CD14-positive monocyte (primary cell): ENCODE results near the gene CD151. TPM values are rescaled to one million over a fixed set of nuclear protein-coding genes. Genes with fewer than 3 reads are reported as not detected.

ENCODE experiments used
- DNase-seq, 3 donors: peaks; one replicate each; pipeline ENCODE4 v3.0.0-alpha.2; 2011 to 2022
- H2AFZ ChIP-seq: 2 replicates; pipeline ENCODE4 v1.6.0; 2012; ENCODE audit warnings: mild to moderate bottlenecking, low read depth, low read length, inconsistent platforms; ENCODE audit not compliant: insufficient read depth, poor library complexity, severe bottlenecking
- H3K27ac ChIP-seq, 2 donors: 1 replicate in 1 of 2; 2 replicates in 1 of 2; pipeline ENCODE4 v1.5.1; 2012 to 2013; ENCODE audit warnings: low read length in 2 of 2, control low read depth in 1 of 2, inconsistent platforms in 1 of 2, low read depth in 1 of 2, mild to moderate bottlenecking in 1 of 2
- H3K27me3 ChIP-seq, 2 donors: one replicate each; pipeline versions ENCODE4 v1.6.0 to v1.6.1; 2011 to 2013; ENCODE audit warnings: low read length in 2 of 2; ENCODE audit not compliant: control insufficient read depth in 2 of 2, insufficient read depth in 2 of 2
- H3K36me3 ChIP-seq, 2 donors: replicated peaks in 1 of 2; 1 replicate in 1 of 2; 2 replicates in 1 of 2; pipeline versions ENCODE4 v1.5.1 to v1.6.1; 2012 to 2013; ENCODE audit warnings: low read length in 2 of 2, control low read depth in 1 of 2, inconsistent platforms in 1 of 2, mild to moderate bottlenecking in 1 of 2; ENCODE audit not compliant: insufficient read depth in 2 of 2, control insufficient read depth in 1 of 2
- H3K4me1 ChIP-seq, 2 donors: 1 replicate in 1 of 2; 2 replicates in 1 of 2; pipeline versions ENCODE4 v1.5.1 to v1.6.1; 2012 to 2013; ENCODE audit warnings: low read length in 2 of 2, control low read depth in 1 of 2, inconsistent platforms in 1 of 2, mild to moderate bottlenecking in 1 of 2, moderate library complexity in 1 of 2; ENCODE audit not compliant: insufficient read depth in 2 of 2, control insufficient read depth in 1 of 2
- H3K4me2 ChIP-seq: replicated peaks from 2 replicates; pipeline ENCODE3; 2012; ENCODE audit warnings: low read length, moderate library complexity, mild to moderate bottlenecking; ENCODE audit not compliant: poor library complexity, severe bottlenecking; ENCODE audit errors: extremely low read depth
- H3K4me3 ChIP-seq, 3 experiments: fragments of 200-600 bp in 1 of 3; sonication (generic) in 1 of 3; replicated peaks in 1 of 3; 1 replicate in 2 of 3; 2 replicates in 1 of 3; pipeline ENCODE4 v1.5.1; 2011 to 2013; ENCODE audit warnings: low read length in 3 of 3, mild to moderate bottlenecking in 3 of 3, control low read depth in 2 of 3, low read depth in 2 of 3, inconsistent platforms in 1 of 3, moderate library complexity in 1 of 3
- H3K79me2 ChIP-seq: 2 replicates; pipeline ENCODE4 v1.6.0; 2012; ENCODE audit warnings: mild to moderate bottlenecking, control low read depth, inconsistent platforms, low read length, moderate library complexity; ENCODE audit not compliant: insufficient read depth
- H3K9ac ChIP-seq: 2 replicates; pipeline ENCODE4 v1.6.0; 2017; ENCODE audit warnings: low read length, mild to moderate bottlenecking; ENCODE audit not compliant: insufficient read depth, poor library complexity, severe bottlenecking
- H3K9me3 ChIP-seq, 2 donors: replicated peaks in 1 of 2; 1 replicate in 1 of 2; 2 replicates in 1 of 2; pipeline versions ENCODE4 v1.5.1 to v1.6.1; 2012 to 2013; ENCODE audit warnings: low read length in 2 of 2, control low read depth in 1 of 2; ENCODE audit not compliant: control insufficient read depth in 1 of 2, insufficient read depth in 1 of 2
- H4K20me1 ChIP-seq: 2 replicates; pipeline ENCODE4 v1.6.0; 2012; ENCODE audit warnings: mild to moderate bottlenecking, low read length, control low read depth, moderate library complexity; ENCODE audit not compliant: insufficient read depth
- H3K27ac Mint-ChIP-seq, 7 donors: one replicate each; pipeline ENCODE4 v1.8.0; 2020; ENCODE audit warnings: mild to moderate bottlenecking in 7 of 7, mixed read lengths in 7 of 7, moderate library complexity in 6 of 7, inconsistent platforms in 2 of 7
- H3K27me3 Mint-ChIP-seq, 3 donors: one replicate each; pipeline ENCODE4 v1.8.0; 2021 to 2022; ENCODE audit warnings: low read depth in 3 of 3, mild to moderate bottlenecking in 3 of 3, mixed read lengths in 3 of 3, moderate library complexity in 3 of 3, inconsistent platforms in 1 of 3
- H3K36me3 Mint-ChIP-seq, 2 donors: one replicate each; pipeline ENCODE4 v1.8.0; 2020; ENCODE audit warnings: mixed read lengths in 2 of 2, inconsistent platforms in 1 of 2, mild to moderate bottlenecking in 1 of 2
- H3K4me1 Mint-ChIP-seq: one replicate; pipeline ENCODE4 v1.8.0; 2020; ENCODE audit warnings: mild to moderate bottlenecking, mixed read lengths
- H3K4me3 Mint-ChIP-seq, 2 donors: one replicate each; pipeline ENCODE4 v1.8.0; 2020; ENCODE audit warnings: mild to moderate bottlenecking in 2 of 2, mixed read lengths in 2 of 2, moderate library complexity in 1 of 2
- H3K9me3 Mint-ChIP-seq, 7 donors: one replicate each; pipeline ENCODE4 v1.8.0; 2020 to 2022; ENCODE audit warnings: mixed read lengths in 7 of 7, mild to moderate bottlenecking in 6 of 7, moderate library complexity in 6 of 7, inconsistent platforms in 2 of 7
- WGBS: methylation state at CpG from one replicate; pipeline ENCODE4 v1.1.5; 2013; ENCODE audit warnings: missing lambda C conversion rate; ENCODE audit not compliant: insufficient coverage; 5-methylcytosine and 5-hydroxymethylcytosine counted together
- intact Hi-C, 2 donors: fragments of 100-400 bp; cut with micrococcal nuclease; formaldehyde crosslinking; loops; one replicate each; pipeline versions ENCODE4 v1.15.0 to v1.15.1; 2023
- polyA plus RNA-seq, 3 donors: library from polyadenylated mRNA; depleted of rRNA in 1 of 3; unstranded in 2 of 3; stranded (reverse) in 1 of 3; fragments of 300-500 nt in 2 of 3; fragments of >200 nt in 1 of 3; fragmentation: Illumina TruSeq in 2 of 3; gene quantifications; 1 replicate in 2 of 3; 2 replicates in 1 of 3; pipeline ENCODE4 v1.2.3, GENCODE V29; 2012 to 2021
- TF ChIP-seq, protein P1 (sequence below): fragments of 200-600 bp; IDR thresholded peaks from one replicate; pipeline ENCODE4 v1.8.0; 2022; ENCODE audit warnings: antibody characterized with exemption, mild to moderate bottlenecking

The CD151 gene
- polyA plus RNA-seq, 3 donors: 18.1 to 200 (median 57.4) TPM

DNA sequence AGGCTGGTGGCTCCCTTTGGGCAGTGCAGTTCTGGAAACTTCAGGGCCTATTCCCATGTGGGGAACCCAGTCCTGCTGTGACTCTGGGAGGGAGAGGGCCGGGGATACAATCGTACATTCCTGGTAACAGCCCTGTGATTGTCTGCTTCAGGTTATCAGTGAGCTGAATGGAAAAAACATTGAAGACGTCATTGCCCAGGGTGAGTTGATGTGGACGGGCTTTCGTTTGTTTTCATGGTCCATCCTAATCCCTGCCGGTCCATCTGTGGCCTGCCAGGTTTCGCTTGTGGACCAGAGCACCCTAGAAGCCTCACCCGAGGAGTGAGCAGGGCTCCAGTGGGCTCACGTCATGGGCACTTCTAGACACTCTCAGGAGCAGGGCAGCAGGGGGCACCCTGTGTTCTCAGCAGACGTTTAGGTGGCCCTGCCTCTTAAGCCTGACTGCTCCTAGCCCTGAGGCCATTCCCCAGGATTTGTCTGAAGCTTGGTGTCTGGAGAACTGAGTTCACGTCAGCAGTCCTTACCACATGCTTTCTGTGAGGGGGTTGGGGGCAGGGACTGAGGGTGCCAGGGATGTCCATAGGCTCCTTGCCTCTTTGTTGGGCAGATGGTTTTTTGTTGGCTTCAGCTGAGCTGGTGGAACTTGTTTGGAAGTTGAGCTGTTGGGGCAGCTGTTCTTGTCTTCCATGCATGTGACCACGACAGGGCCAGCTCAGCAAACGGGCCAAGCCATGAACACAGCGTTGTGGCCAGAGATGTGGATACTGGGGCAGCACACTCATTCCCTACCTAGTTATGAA lies 21.1 kb upstream of the CD151 start:
- Histone ChIP-seq H3K27ac (peak overlapping the region in 1 of 2 donors; percentile 17), H3K27me3 (no peaks in the 10 kb centered on the region), H3K4me2 (peak overlapping the region; percentile 96), H2AFZ (no peak overlapping the region), H3K36me3 (peaks cover 23 to 29% of the 10 kb centered on the region in 2 donors), H4K20me1 (peaks cover 40% of the 10 kb centered on the region), H3K4me1 (peaks cover 24 to 30% of the 10 kb centered on the region in 2 donors), H3K4me3 (peak overlapping the region in 1 of 3 experiments; percentile 96), H3K79me2 (peaks cover 45% of the 10 kb centered on the region), H3K9ac (no peak overlapping the region), H3K9me3 (no peaks in the 10 kb centered on the region)
- Mint-ChIP-seq H3K4me1 (peaks cover 33% of the 10 kb centered on the region), H3K27me3 (no peaks in the 10 kb centered on the region), H3K4me3 (peak overlapping the region in 1 of 2 donors; percentile 93), H3K36me3 (peaks cover 22 to 30% of the 10 kb centered on the region in 2 donors), H3K27ac (peak overlapping the region in 4 of 7 donors; percentile 68 to 97 (median 91)), H3K9me3 (peaks cover 0 to 2% (median 0%) of the 10 kb centered on the region in 7 donors)
- 83% methylated on average over 13 of the region's 14 CpGs for WGBS
- no peak for DNase-seq
- TF ChIP-seq, protein P1, sequence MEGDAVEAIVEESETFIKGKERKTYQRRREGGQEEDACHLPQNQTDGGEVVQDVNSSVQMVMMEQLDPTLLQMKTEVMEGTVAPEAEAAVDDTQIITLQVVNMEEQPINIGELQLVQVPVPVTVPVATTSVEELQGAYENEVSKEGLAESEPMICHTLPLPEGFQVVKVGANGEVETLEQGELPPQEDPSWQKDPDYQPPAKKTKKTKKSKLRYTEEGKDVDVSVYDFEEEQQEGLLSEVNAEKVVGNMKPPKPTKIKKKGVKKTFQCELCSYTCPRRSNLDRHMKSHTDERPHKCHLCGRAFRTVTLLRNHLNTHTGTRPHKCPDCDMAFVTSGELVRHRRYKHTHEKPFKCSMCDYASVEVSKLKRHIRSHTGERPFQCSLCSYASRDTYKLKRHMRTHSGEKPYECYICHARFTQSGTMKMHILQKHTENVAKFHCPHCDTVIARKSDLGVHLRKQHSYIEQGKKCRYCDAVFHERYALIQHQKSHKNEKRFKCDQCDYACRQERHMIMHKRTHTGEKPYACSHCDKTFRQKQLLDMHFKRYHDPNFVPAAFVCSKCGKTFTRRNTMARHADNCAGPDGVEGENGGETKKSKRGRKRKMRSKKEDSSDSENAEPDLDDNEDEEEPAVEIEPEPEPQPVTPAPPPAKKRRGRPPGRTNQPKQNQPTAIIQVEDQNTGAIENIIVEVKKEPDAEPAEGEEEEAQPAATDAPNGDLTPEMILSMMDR: no peak
- intact Hi-C loops: no loop called here

DNA sequence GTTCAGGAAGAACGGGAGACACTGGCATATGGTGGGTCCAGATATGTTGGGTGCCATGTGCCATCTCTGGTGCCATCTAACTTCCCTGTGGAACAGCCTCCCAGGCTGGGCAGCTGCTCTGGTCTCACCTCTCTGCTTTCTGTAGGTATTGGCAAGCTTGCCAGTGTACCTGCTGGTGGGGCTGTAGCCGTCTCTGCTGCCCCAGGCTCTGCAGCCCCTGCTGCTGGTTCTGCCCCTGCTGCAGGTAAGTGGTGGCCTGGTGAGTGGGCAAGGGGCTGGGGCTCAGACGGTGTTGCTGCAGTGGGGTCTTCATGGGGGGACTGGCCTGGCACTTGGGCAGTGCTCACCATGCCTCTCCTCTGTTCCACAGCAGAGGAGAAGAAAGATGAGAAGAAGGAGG lies 20.4 kb upstream of the CD151 start:
- peak overlapping the region in 2 of 7 donors; percentile 26 to 50 for H3K27ac Mint-ChIP-seq
- H3K4me1 Mint-ChIP-seq: peaks cover 32% of the 10 kb centered on the region
- H3K36me3 Mint-ChIP-seq: peaks cover 22 to 30% of the 10 kb centered on the region in 2 donors
- Histone ChIP-seq H3K4me3 (no peak overlapping the region), H2AFZ (no peak overlapping the region), H3K9ac (no peak overlapping the region), H4K20me1 (peaks cover 40% of the 10 kb centered on the region), H3K4me2 (no peak overlapping the region), H3K79me2 (peaks cover 44% of the 10 kb centered on the region), H3K27me3 (no peaks in the 10 kb centered on the region), H3K4me1 (peaks cover 24 to 30% of the 10 kb centered on the region in 2 donors), H3K36me3 (peaks cover 23 to 29% of the 10 kb centered on the region in 2 donors), H3K9me3 (no peaks in the 10 kb centered on the region), H3K27ac (no peak overlapping the region)
- TF ChIP-seq, protein P1: no peak
- 100% methylated on average over 2 of the region's 3 CpGs for WGBS
- no peak overlapping the region for H3K4me3 Mint-ChIP-seq
- no peak for DNase-seq
- intact Hi-C loops: no loop called here
- peaks cover 0 to 2% (median 0%) of the 10 kb centered on the region in 7 donors for H3K9me3 Mint-ChIP-seq
- H3K27me3 Mint-ChIP-seq: peaks cover 0 to 1% (median 0%) of the 10 kb centered on the region in 3 donors
